C4-2B (cell line): ENCODE results near the gene HDAC4.

Experiments
- CTCF ChIP-seq: fragments of 450-650 bp; conservative IDR thresholded peaks from 2 replicates; pipeline ENCODE4 v1.5.1; 2017; ENCODE audit warnings: mild to moderate bottlenecking
- ZFX ChIP-seq: fragments of 450-650 bp; IDR thresholded peaks from 2 replicates; pipeline ENCODE4 v1.6.1; 2017

DNA sequence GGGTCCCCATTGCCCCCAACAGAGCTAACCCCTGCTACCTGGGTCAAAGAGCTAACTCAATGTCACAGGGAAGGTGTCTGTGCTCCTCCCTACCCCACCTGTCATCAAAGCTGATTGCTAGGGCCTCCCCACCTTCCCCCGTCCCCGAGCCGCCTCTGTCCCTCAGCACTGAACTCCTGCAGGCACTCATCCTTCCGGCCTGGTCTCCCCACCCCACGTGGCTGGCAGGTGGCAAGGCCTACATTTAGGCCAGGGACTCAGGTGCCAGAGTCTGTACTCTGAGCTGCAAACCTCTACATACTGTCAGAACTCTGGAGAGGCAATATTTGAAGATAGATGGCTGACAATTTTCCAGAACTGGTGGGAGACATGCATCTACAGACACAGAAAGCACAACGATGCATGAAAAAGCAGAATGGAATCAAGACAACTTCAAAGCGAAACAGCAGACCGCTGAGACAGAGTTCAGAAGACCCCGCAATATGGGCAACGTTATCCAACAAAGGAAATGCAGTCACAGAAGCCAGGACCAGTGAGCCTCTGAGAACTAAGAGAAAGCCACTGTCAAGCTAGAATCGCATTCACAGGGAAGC is 195.8 kb downstream of the HDAC4 start:
- no peak for TF ChIP-seq CTCF
- no peak for TF ChIP-seq ZFX
